Vagina (tissue), 2 donors: Measurements from ENCODE around the gene TSPAN9.

Experiments
- CTCF ChIP-seq, 3 experiments: fragments of 450-650 bp in 2 of 3; fragments of 200-600 bp in 1 of 3; sonication (generic) in 1 of 3; IDR thresholded peaks; one replicate each; pipeline ENCODE4 v1.5.1; 2017 to 2019; ENCODE audit warnings: antibody characterized with exemption in 3 of 3, mild to moderate bottlenecking in 2 of 3, moderate library complexity in 2 of 3
- POLR2A ChIP-seq, 2 donors: fragments of 450-650 bp; IDR thresholded peaks; one replicate each; pipeline ENCODE4 v1.6.1; 2017; ENCODE audit warnings: antibody characterized with exemption in 2 of 2, mild to moderate bottlenecking in 2 of 2, moderate library complexity in 2 of 2

DNA sequence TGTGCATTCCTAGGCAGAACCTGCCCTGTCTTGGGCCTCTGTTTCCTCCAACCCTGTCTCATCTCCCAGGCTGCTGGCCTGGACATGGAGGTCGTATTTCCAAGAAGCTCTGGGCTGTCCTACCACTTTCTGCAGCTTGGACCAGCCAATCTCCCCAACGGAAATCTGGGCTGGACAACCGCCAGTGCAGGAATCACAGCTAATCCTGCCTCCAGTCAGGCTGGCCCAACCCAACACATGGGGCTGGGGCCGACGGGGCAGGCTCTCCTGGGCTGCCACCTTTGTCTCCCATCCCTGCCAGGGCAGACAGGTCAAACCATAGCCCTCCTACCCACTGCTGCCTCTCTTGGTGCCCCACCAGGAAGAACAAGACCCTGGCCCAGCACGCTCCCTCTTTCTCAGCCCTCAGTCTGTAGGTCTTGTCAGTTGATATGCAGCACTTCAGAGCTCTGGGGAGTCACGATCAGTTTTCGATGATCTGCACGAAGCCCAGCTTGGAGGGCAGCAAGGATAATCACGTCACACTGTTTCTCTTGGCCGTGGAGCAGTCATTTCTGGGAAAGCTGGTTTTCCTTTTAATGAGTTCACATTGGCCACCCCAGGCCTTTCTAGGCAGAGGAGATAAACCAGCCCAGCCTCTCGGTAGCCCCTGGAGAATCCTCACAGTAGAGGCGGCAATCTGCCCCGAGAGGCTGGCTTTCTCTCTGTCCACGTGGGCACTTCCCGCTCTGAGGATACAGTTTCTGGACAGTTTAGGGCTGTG is 218.6 kb downstream of the TSPAN9 start:
- no peak for TF ChIP-seq CTCF (IDR thresholded peaks at IDR 0.05)
- no peak for TF ChIP-seq POLR2A (IDR thresholded peaks at IDR 0.05)
